HG02623 (cell line): ENCODE results near the gene SLC25A1.
"Not testable (repeated sequence)": the region's sequence is repeated elsewhere in the genome, so short reads cannot be mapped to it uniquely, and the experiment has no call there.

Experiments
- ATAC-seq: cut with Tn5 transposase; IDR thresholded peaks from one replicate; pipeline ENCODE4 v1.9.1; 2021; ENCODE audit warnings: moderate library complexity; ENCODE audit not compliant: unreplicated experiment

Gene SLC25A1

DNA sequence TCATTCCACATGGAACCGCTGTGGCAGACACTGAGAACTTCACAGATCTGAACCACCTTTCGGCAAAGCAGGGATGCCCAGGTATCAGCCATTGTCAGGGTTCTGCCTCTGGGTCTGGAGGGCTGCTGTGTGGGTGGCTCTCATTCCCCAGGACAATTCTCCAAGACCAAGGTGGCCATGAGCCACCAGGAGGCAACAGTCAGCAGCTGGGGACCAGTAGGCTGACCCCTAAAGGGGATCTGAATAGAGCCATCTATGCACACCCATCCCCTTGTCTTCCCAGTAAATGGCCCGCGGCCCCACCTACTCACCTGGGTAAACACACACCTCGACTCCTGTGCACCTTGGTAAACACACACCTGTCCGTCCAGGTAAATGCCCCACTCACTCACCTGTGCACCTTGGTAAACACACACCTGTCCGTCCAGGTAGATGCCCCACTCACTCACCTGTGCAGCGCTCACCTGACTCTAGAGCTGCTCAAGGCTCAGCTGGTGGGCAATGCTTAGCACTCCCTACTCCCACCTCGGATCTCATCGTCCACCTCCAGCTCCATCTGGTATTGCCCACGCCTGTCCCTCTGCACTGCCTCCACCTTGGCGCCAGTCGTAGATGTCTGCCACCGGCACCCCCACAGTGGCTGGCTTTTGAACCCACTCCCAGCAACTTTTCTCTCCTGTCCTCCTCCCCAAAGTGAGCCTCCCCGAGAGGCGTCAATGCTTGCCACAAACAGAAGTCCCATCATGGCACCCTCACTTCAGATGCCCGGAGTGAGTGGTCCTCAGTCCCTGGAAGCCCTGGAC, 10.2 kb downstream of the SLC25A1 start:
- no peak for ATAC-seq

DNA sequence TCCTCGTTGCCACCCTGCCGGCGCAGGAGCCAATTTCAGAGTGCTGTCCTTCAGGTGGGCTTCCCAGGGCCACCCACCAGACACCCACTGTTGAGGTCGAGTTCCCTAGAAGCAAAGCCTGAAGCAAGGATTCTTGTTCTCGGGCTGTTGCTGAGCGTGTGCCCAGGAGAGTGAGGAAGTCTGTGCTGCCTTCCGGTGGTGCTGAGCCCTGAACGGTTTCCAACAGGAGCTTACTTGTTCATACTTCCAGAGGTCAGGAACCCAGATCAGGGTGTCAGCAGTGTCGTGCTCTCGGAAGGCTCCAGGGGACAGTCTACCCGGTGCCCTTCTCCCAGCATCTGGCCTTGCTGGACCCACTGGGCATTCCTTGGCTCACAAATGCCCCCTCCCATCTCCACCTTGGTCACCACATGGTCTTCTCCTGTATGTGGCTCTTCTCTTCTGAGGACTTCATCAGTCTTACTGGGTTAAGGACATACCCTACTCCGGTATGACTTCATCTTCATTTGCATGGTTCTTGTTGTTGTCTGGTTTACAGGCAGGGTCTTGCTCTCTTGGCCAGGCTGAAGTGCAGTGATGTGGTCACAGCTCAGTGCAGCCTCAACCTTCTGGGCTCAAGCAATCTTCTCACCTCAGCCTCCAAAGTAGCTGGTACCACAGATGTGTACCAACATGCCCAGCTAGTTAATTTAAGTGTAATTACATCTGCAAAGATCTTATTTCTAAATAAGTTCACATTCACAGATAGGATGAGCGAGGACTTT, 11.2 kb downstream of the SLC25A1 start:
- ATAC-seq = no peak

DNA sequence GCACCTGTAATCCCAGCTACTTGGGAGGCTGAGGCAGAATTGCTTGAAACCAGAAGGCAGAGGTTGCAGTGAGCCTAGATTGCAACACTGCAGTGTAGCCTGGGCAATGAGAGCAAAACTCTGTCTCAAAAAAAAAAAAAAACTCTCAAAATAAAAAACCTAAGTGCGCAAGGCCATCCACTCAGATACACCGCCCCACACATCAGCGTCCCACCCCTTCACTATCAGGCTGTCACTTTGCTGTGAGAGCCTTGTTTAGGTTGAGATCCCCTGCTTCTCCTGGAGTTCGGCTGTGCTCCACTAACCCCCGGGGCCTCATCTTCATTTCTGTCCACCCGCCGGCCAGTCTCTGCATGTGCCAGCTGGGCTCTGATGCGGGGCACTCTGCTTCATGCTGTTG, 12.1 kb downstream of the SLC25A1 start:
- no peak for ATAC-seq

DNA sequence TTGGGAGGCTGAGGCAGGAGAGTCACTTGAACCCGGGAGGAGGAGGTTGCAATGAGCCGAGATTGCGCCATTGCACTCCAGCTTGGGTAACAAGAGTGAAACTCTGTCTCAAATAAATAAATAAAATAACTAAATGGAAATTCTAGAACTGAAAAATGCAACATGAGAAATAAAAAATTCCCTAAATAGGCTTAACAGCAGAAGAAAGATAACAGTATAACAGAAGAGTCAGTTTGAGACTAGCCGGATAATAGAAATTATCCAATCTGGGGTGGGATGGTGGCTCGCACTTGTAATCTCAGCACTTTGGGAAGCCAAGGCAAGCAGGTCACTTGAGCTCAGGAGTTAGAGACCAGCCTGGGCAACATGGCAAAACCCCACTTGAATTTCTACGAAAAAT, 14.1 kb downstream of the SLC25A1 start:
- no peak for ATAC-seq

DNA sequence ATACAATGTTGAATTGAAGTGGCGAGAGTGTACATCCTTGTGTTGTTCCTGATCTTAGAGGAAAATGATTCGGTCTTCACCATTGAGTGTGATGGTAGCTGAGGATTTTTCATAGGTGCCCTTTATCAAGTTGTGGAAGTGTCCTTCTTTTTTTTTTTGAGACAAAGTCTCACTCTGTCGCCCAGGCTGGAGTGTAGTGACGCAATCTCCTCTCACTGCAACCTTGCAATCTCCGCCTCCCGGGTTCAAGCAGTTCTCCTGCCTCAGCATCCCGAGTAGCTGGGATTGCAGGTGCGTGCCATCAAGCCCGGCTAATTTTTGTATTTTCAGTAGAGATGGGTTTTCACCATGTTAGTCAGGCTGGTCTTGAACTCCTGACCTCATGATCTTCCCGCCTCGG, 19.9 kb downstream of the SLC25A1 start:
- not testable (repeated sequence) for ATAC-seq

DNA sequence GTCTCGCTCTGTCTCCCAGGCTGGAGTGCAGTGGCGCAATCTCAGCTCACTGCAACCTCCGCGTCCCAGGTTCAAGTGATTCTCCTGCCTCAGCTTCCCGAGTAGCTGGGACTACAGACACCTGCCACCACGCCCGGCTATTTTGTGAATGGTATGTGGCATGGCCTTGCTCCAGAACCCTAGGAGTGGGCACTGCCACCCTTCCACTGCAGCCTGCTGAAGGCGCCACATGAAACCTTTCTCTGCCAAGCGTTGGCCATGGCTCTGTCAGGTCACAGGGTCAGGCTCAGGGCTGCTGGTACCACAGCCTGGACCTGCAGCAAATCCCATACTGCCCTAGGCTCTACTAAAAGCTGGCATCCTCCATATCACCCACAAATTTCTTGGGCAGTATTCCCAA, 22.4 kb downstream of the SLC25A1 start:
- not testable (repeated sequence) for ATAC-seq

DNA sequence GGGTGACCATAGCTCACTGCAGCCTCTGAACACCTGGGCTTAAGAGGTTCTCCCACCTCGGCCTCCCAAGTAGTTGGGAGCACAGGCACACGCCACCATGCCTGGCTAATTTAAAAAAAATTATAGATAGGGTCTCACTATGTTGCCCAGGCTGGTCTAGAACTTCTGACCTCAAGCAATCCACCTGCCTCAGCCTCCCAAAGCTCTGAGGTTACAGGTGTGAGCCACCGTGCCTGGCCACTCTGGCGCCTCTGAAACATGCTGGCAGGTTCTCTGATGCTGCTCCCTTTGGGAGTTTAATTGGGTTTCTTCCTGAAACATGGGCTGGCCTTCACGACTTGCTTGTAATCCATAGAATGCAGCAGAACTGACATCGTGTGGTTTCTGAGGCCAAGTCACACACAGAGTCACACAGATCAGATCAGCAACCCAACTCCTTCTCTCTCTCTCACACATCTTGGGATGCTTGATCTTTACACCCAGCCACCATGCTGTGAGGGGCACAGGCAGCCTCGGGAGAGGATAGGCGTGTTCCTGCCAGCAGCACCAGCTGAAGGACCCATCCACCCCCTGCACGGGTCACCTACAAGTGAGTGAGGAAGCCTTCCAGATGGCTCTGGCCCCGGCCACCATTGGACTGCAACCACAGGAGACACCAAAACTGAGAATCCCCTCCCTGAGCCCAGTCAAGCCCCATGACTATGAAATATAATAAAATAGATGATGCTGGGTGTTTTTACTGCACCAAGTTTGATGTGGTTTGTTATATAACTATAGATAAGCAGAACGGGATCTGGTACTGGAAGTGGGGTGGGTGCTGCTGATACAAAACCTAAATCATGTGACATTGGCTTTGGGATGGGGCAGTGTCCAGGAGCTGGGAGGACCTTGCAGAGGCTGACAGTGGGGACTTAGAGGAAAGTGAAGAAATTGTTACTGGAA, 25.3 kb downstream of the SLC25A1 start:
- ATAC-seq = no peak

DNA sequence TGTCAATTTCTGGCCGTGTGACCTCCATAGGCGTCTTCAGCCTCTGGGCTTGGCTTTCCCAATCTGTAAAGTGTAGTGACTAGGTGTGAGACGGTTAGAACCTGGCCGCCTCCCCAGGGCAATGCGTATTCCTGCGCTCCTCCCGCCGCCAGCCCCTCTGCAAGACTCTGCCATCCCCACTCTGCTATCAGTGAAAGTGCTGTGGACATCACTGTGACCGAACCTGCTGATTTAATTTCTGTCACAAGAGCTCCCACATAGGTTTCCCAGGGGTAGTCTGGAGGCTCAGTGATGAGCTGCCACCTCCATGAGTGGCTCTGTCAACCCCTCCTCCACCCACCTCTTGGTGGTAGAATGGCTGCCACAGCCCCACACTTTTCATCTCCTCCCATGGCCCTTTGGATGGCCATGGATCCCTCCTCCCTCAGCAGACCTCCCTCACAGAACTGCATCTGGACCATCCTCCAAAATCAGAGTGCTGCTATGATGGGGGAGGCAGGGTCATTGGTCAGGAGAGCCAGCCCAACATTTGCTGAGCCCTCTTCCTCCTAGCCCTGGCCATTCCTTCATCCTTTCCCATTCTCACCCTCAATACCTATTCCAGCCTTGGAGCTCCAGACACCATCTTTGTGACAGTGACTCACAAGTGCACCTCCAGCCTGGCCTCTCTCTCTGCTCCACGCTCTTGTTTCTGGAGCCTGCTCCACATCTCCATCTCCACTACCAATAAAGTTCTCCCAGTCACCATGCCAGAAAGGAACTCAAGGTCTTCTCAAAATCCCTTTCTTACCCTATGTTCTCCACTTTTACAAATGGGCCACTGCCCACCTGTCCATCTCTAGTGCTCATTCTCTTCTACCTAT, 27.0 kb downstream of the SLC25A1 start:
- no peak for ATAC-seq

DNA sequence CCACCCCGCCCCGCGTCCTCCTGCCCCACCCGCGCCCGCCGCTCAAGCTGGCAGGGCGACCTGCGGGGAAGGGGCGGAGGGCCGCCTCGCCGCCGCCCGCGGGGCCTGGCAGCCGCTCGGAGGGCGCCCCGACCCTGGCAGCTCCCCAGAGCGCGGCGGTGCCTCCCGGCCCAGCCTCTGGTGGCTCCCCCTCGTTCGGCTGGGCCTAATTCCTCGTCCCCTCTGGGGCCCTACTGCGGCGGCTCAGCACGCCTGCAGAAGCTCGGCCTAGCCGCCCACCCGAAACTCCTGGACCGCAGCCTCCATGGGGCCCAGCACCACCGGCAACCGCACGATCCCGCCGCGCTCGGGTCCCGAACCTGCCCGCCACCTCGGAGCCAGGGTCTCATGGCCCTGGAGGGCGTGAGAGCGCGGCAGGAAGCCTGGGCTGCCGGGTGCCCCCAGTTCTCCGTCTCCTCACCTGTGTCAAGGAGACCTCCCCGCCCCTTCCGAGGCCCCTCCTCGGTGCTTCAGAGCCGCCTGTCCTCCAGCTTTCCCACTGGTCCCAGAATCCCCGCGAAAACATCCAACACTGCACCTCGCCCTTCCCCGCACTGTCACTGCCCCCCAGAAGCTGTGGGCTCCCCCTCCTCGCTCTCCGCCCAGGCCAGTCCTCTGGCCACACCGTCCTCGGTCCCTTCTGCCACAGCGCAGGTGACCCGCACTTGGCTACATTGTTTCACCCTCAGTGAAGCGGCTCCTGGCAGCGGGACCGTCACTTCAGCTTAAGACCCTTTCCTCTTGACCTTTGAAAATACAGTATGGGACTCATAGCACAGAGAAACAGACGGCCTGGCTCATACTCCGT, 27.8 kb downstream of the SLC25A1 start:
- ATAC-seq = no peak

DNA sequence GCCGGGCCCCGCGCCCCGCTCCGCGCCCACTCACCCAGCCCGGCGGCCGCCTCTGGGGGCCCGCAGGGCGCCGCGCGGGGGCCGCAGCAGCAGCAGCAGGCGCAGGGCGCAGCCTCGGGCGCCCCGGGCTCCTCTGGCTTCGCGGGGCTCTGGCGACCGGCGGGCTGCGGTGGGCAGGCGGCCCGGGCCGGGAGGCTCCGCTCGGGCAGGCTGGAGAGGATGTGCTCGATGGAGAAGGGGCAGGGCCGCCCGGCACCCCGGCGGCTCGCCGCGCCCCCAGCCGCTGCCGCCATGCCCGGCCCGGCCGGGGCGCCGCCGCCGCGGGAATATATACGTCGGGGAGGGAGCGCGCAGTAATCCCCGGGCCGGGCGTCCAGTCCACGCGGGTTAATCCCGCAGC, 28.5 kb downstream of the SLC25A1 start, which contains the start of gene GSC2:
GSC2 (minus strand) TSS at position 302 of the 400 bp plus-strand sequence; CDS start at position 293, 9 bp downstream.
- ATAC-seq = no peak

DNA sequence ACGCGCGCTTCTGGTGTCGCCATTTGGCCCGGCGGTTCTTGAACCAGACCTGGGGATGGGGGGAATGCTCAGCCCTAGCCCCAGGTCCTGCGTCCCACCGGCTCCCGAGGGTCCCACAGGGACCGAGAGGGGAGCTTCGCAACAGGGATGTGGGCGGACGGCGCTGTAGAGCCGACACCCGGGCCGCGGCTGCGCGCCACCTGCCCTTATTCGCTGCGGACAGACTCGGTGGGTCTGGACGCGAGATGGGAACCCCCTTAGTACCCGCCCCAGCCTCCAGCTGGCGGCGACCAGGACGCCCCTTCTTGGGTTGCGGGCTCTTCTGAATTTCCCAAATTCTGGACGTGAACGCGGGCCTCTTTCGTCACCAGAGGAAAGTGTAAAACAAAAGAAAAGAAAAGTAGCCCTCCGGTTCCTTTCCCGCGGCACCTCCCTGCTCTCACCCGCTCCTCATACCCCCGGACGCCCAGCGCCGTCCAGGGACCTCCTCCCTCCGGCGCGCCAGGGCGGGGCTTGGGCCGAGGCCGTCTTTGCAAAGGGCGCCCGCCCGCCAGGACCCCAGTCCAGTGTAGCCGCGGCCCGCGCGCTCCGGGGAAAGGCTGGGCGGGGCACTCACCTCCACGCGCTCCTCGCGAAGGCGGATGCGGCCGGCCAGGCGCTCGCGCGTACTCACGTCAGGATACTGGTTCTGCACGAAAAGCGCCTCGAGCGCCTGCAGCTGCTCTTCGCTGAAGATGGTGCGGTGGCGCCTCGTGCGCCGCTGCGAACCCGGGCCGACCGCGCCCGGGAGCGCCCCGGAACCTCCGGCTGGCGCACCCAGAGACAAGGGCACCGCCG, 29.3 kb downstream of the SLC25A1 start:
- no peak for ATAC-seq

DNA sequence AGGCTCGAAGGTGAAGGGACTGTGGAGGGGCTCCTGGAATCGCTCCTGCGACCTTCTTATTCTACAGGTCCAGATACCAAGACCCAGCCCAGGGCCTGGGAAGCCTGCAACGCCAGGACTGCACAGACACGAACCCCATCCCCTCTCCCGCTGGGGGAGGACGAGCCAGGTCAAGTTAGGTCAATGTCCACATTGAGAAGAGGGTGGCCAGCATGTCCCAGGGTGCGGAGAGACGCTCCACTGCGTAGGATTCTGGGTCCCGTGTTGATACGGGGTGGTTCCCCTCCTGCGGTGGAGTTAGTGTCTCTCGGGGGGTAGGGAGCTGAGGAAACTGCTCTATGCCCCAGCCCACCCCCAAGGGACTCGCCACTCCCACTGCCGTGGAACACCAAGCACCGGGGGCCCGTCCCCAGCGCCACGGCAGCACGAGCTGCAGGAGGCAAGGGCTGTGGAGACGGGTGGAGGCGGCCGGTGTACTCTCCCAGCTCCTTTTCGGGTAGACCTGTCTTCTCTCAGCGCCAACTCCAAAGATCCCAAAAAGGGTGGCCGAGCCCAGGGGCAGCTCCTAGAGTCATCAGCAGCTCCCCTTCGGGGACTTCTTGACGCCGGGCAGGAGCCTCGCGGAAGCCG, 30.0 kb downstream of the SLC25A1 start:
- ATAC-seq = no peak

DNA sequence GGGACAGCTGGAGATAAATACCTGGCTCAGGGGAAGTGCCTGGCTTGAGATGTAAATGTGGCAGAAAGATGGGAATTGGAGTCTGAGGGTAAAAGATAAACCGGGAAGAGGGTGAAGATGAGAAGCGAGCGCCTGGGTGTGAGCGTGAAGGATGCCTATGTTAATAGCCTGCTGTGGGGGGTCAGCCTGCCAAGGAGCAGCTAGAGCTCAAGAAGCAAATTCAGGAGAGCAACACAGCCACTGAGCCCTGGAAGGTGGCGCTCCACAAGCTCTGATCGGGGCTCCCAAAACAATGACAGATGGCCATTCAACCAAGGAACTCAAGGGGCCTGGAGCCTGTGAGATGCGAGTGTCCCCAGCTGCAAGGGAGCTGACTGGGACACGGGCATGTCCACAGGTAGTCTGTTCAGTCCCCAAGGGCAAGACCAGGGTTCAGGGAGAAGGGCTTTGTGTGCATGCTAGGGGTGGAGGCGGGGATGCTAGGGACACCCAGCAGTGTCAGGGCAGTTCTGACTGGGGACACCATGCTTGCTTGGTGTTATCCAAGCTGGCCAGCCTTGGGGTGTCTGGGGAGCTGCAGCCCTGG, 31.2 kb downstream of the SLC25A1 start:
- ATAC-seq = no peak

DNA sequence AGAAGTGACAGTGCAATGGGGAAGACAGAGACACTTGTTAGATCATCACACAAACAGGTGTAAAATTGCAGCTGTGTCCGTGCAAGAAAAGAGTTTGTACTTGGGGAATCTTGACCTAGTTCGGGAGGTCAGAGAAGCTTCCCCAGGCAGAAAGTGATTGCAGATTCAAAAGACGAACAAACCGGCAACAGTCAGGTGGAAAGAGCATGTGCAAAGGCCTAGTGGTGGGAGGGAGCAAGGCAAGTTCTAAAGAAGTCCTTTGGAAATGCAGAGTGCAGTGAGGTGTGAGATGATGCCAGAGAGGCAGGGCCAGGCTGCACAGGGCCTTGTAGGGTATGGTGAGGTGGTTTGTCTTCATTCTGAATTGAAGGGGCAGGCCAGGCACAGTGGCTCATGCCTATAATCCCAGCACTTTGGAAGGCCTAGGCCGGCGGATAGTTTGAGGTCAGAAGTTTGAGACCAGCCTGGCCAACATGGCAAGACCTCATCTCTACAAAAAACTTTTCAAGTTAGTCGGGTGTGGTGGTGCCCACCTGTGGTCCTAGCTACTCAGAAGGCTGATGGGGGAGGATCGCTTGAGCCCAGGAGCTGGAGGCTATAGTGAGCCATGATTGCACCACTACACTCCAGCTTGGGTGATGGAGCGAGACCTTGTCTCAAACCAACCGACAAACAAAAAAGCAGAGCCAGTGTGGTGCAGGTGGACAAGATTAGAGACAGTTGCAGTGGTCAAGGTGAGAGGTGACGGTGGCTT, 32.1 kb downstream of the SLC25A1 start:
- ATAC-seq = no peak

DNA sequence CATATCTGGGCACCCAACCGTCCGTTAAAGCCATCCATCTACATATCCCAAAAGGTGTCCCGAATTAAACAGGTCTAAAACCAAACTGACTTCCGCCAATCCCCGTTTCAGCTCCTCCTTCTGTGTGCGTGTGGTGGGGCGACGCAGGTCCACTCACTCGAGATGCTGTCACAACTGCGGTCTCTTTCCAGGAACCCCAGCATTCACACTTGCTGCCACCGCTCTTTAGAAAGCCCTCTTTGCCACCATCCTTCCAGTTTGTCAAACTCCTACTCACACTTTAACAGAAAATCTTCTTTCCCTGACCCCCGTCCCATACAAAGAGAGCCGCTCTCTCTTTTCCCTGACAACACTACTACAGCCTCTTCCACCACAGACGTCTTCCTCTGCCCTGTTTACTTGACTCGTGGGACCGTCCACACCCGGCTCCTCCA, 34.6 kb downstream of the SLC25A1 start:
- no peak for ATAC-seq

DNA sequence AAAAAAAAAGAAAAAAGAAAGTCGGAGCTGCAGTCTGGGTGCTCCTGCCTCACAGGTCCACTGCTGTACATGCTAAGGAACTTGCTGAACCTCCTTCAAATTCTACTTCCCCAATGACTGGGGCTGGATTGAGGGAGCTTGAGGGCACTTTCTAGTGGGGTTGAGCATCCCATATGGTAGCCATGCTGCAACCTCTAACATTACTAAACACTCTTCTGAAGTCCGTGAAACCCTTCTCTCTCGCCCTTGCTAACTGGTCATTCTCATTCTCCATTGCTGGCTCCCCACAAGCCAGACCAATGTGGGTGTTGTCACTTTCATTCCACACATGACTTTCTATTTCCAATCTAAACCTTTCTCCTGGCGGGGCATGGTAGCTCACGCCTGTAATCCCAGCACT, 35.3 kb downstream of the SLC25A1 start:
- ATAC-seq = no peak

DNA sequence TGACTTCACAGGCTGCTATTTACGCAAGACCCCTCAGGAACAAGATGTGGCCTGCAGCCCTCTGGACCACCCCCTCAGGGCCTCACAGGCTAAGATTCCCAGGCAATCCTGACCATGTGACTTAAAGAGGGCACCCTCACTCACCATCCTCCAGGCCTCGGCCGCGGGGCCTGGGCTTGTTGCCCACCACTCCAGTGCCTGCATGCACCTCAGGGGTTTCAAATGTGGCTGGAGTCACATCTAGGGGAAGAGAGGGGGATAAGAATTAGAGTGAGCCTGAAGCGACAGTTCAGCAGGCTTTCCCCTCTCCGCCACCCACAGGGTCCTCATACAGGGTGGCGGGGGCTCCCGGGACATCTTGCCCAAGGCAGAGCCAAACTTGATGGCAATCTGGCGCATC, 36.1 kb downstream of the SLC25A1 start:
- no peak for ATAC-seq
